Stimulated activated CD8-positive, alpha-beta memory T cell treated with anti-CD3 and anti-CD28 coated beads, Interleukin-4, amount 100 ng/mL, for 4 hours (primary cell): ENCODE results near the gene FLACC1.
"Not testable (repeated sequence)": the region's sequence is repeated elsewhere in the genome, so short reads cannot be mapped to it uniquely, and the experiment has no call there.

Experiments used
- DNase-seq, 2 donors: peaks; one replicate each; pipeline ENCODE4 v3.0.0-alpha.2; 2020; ENCODE audit warnings: low read depth in 2 of 2, low spot score in 1 of 2

Gene FLACC1, protein sequence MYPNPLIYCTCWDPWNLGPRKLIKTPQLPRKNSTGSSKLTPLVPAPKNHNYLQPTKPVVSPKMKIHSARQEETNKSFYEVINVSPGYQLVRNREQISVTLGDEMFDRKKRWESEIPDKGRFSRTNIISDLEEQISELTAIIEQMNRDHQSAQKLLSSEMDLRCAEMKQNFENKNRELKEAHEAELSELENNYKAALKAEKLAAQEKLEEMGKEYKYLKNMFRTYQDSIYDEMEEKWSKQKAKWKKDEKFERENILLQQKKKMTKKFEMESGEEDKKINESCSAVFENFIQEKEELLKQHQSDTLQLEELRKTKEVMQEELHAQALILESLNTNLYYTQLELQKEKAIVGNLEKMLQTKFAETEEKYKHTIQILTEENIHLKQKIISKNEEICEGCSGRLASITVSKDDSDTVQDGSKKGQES

DNA sequence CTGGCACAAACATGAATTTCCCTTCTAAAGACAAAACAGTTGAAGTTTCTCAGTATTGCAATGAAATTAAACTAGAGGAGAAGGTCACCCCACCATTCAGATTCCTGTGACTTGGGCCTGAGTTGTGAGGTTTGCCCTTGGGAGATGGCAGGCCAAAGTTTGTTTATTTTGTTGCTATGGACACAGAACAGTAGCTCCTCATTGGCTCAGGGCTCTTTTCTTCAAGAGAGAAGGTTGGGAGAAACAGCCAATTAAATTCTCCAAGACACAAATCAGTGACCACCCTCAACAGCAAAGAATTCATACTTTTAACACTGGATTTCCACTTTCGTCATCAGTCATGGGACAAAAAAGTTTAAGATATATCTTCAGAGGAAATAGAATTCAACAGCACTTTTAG lies at the start of gene FLACC1:
Gene FLACC1 (minus strand): TSS at position 125 of the 400 bp plus-strand sequence. CDS start 5,941 bp downstream, outside the sequence.
- DNase-seq = no peak

GRCh38 chr2:201406077-201406662 lies 49.0 kb upstream of the FLACC1 start:
- no peak for DNase-seq

GRCh38 chr2:201404699-201405280 lies 47.6 kb upstream of the FLACC1 start:
- no peak for DNase-seq

- DNase-seq = no peak
Observed at GRCh38 chr2:201403880-201404279, 46.7 kb upstream of the FLACC1 start.

DNA sequence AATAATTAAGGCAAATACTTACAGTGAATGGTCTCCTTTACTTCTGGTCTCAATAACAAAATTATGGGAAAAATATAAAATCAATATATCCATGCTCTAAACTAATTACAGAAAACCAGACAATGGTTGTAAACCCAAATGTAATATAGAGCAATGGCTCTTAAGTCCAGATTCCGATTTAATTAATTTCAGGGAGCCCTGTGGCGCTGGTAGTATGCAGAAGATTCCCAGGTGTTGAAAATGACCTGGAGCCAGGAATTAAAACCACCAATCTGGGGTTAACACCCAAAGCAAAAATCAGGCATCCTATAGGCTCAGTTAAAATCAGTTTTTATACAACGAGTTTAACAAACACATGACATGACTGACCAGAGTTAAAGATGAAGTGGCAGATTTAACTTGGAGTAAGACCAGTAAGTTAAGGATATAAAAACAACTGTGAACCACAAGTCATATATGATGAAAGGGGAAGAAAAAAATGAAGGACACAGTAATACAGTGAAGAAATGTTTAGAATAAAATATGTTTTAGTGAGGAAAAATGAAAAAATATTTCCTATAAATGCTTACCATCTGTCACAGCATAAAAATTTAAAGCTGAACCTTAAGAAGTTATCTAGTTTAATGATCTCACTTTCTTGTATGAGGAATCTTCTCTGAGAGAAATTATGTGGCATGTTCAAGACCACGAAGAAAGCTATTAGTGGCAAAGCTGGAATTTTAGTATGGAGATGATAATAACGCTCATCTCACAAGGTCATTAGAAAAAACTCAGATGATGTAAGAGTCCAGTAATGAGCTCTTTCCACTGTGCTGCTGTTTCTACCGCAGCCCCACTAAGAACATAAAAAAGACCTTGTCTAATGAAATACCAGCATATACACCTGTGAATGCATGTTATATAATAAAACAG lies 45.8 kb upstream of the FLACC1 start:
- no peak for DNase-seq

GRCh38 chr2:201401815-201402214 lies 44.7 kb upstream of the FLACC1 start:
- DNase-seq = no peak

DNA sequence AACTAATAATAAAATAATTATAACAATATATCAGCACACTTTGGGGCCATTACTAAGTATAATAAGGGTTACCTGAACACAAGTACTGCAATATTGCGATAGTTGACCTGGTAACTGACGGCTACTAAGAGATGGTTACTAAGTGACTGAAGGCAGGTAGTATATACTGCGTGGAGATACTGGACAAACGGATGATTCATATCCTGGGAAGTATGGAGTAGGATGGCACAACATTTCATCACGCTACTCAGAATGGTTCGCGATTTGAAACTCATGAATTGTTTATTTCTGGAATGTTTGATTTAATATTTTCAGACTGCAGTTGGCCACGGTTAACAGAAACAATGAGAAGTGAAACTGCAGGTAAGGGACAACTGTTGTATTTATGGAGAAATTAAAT lies 39.5 kb upstream of the FLACC1 start:
- no peak for DNase-seq

DNA sequence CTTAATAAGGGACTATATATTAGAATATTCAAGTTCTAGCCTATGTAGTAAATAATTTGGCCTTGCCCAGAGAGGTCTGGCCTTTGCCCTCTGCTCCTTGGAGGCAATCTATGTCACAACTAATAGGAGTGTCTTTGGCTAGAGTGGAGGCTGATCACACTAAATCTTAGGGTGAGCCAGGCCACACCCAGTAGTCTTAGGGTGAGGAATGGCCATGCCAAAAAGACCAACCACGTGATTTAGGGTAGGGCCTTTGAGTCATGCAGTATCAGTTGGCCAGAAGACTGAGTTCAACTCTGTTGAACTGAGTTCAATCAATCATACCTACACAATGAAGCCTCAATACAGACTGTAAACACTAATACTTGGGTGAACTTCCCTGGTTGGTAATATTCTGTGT lies 26.0 kb upstream of the FLACC1 start:
- no peak for DNase-seq

- DNase-seq = no peak
Observed at GRCh38 chr2:201378496-201379397, 21.6 kb upstream of the FLACC1 start.

- DNase-seq = no peak
Observed at GRCh38 chr2:201377218-201377617, 20.1 kb upstream of the FLACC1 start.

DNA sequence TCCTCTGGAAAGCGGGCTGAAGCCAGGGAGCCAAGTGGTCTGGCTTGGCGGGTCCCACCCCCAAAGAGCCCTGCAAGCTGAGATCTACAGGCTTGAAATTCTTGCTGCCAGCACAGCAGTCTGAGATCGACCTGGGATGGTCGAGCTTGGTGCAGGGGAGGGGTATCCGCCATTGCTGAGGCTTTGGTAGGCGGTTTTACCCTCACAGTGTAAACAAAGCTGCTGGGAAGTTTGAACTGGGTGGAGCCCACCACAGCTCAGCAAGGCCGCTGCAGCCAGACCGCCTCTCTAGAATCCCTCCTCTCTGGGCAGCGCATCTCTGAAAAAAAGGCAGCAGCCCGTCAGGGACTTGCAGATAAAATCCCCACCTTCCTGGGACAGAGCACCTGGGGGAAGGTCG lies 12.6 kb upstream of the FLACC1 start:
- no peak for DNase-seq

GRCh38 chr2:201369318-201369717 lies 12.2 kb upstream of the FLACC1 start:
- not testable (repeated sequence) for DNase-seq

GRCh38 chr2:201366146-201366545 lies 9.0 kb upstream of the FLACC1 start:
- DNase-seq = no peak

DNA sequence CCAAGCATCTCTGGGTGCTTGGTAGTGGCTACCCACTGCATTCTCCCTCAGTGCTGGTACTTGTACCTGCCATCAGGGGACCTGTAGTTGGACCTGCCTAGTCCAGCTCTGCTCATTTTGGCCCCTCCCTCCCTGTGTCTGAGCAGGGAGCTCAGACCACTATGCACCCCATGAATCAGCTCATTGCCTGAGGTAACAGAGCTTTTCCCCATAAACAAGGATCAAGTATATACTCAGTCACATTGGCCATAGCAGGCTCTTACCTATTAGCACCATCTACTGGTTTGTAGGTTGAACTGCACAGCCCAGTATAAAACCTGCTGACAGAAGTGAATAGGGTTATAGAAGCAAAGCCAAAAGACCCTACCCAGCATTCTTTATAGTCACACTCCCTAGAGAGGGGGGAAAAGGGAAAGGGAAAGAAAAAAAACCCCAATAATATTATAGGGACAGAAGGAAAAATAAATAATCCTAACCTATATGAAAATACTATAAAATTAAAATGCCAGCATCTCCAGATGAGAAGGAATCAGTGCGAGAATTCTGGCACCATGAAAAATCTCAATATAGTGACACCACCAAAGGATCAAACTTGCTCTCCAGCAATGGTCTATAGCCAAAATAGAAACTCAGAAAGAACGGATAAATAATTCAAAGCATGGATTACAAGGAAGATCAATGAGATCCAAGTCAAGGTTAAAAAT lies 6.9 kb upstream of the FLACC1 start:
- DNase-seq = no peak

GRCh38 chr2:201362396-201362795 lies 5.3 kb upstream of the FLACC1 start:
- DNase-seq = no peak

- no peak for DNase-seq
Observed at GRCh38 chr2:201361078-201361733, 4.1 kb upstream of the FLACC1 start.

- no peak for DNase-seq
Observed at GRCh38 chr2:201360256-201360655, 3.1 kb upstream of the FLACC1 start.

DNA sequence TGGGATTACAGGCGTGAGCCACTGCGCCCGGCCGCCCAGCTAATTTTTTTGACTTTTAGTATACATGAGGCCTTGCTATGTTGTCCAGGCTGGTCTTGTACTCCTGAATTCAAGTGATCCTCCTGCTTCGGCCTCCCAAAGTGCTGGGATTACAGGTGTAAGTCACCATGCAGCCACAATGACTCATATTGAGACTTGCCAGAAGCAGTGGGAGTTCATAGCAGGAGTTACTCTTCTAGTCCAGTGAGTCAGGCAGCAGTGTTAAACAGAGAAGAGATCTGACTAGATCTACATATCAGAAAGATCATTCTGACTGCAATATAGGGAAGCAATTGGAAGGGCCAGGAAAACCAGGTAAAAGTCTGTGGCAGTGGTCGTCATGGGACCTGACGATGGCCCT lies 1.5 kb upstream of the FLACC1 start:
- DNase-seq = peak in 1 of 2 donors; percentile 2

- no peak for DNase-seq
Observed at GRCh38 chr2:201353116-201353515, 4.0 kb downstream of the FLACC1 start.
